Astrocyte of the cerebellum (primary cell): ENCODE measurements around the gene ASXL1.

Experiments
- DNase-seq: peaks from one replicate; pipeline ENCODE4 v3.0.0-alpha.2; 2011; ENCODE audit warnings: low read depth
- H3K4me3 ChIP-seq: 2 replicates; pipeline ENCODE4 v1.5.1; 2011; ENCODE audit warnings: mild to moderate bottlenecking, low read depth, low read length, moderate library complexity
- in situ Hi-C: cut with HindIII; loops from 2 replicates; pipeline ENCODE4 v1.10.0; 2017; ENCODE audit warnings: low sequenced_read_pairs
- TF ChIP-seq, protein P1 (sequence below): IDR thresholded peaks from 2 replicates; pipeline ENCODE4 v1.5.1; 2012; ENCODE audit warnings: low read length, low read depth, moderate library complexity, mild to moderate bottlenecking; ENCODE audit errors: missing control alignments

Gene ASXL1

DNA sequence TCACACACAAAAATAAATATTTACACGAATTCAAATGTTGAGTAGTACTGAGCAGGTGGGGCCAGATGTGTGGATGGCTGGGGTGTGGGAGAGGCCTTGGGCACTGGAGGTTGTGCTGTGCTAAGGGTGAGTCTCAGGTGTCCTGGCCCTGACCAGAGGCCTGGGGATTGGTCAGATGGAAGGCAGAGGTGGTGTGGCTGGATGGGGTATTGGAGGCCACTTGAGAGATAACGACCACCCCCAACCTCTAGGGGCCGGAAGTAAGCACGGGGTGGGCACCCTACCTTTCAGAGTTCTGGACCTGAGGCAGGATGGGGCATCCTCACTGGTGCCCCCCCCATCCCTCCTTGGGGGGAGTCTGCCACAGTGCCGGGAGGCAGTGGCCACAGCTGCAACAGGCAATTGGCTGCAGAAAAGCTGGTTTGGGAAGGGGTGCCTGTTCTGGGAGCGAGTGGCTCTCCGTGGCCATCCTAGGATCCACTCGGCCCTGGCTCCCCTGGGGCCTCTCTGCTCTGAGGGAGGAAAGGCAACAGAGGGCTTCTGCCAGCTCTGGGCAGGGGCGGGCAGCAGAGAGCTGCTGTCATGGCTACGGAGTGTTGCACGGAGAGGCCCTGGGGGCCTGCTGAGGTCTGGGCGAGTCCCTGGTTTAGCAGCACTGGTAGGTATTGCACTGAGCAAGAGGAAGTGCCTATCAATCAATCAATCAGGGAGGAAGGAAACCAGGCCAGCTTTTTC, 87.6 kb downstream of the ASXL1 start:
- DNase-seq = no peak
- no peak overlapping the region for H3K4me3 ChIP-seq
- TF ChIP-seq, protein P1, sequence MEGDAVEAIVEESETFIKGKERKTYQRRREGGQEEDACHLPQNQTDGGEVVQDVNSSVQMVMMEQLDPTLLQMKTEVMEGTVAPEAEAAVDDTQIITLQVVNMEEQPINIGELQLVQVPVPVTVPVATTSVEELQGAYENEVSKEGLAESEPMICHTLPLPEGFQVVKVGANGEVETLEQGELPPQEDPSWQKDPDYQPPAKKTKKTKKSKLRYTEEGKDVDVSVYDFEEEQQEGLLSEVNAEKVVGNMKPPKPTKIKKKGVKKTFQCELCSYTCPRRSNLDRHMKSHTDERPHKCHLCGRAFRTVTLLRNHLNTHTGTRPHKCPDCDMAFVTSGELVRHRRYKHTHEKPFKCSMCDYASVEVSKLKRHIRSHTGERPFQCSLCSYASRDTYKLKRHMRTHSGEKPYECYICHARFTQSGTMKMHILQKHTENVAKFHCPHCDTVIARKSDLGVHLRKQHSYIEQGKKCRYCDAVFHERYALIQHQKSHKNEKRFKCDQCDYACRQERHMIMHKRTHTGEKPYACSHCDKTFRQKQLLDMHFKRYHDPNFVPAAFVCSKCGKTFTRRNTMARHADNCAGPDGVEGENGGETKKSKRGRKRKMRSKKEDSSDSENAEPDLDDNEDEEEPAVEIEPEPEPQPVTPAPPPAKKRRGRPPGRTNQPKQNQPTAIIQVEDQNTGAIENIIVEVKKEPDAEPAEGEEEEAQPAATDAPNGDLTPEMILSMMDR = no peak
- in situ Hi-C loops = no loop called here

DNA sequence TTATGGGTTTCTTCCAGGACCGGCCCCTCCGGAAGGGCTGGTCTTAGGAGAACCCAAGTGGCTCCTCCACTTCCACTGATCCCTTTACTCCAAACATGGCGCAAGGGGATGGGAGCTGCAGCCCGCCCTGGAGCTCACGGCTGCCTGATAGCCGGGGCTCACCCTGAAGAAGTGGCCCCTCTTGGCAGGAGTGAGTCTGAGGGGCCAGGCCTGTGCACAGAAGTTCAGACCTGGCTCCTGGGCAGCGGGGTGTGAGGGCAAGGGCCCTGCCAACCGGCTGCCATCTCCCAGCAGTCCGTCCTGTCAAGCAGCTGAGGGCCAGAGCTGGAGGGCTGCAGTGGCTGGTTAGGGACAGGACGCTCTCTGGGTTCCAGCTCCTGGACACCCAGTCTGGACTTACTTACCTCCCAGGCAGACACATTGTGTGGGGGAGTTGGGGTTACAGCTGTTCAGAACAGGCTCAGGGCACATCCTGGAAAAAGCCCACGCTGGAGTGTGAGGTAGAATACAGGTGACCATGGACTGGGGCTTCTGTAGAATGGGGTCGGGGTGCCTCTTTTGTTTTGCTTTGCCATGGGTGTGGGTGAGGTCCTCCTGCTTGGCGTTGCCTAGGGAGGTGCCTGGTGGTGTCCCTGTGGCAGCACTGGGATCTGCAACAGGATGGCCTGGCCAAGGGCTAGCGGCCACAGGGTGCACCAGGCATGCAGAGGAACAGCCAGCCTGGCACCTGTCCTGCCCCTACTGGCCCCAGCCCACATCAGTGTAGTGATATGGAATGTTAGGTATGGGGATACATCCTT, 88.4 kb downstream of the ASXL1 start:
- DNase-seq = no peak
- TF ChIP-seq, protein P1 = no peak
- H3K4me3 ChIP-seq = no peak overlapping the region
- in situ Hi-C loops = no loop called here

DNA sequence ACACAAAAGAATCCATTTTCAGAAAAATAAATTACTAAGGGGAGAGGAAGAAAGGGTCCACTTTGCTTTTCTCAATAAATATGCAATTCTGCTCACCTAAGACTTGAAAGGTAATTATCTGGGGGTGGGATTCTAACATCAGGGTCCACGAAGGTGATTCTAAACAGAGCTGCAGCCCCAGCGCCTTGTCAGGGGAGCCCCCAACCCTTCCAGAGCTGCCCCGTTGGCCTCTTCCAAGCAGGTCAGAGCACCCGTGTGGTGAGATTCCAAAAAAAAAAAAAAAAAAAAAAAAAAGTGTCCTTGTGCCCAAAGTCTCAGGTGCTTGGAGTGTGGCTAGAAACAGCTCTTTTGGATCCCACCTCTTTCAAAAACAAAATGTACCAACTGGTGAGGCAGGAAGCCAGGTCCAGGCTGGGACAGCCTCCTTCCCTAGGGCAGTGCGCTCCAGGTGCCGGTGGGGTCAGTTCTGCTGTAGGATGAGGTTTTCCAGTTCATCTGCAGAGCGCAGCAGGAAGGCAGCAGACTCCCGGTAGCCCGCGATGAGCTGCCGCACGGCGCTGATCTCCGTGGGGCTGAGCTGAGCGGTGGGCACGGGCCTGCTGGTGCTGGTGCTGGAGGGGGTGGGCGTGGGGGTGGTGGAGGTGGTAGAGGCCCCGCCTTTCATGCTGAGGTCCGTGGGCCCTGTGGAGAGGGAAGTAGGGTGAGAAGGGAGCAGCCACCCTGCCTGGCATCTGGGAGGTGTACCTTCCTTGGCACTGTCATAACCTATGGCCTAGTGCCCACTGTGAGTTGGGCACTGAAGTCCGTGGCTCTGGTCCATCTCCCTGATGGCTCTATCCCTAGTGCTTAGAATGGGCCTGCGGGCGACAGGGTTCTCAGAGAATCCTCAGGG, 89.3 kb downstream of the ASXL1 start:
- TF ChIP-seq, protein P1 = no peak
- H3K4me3 ChIP-seq = no peak overlapping the region
- no peak for DNase-seq
- in situ Hi-C loops = no loop called here

DNA sequence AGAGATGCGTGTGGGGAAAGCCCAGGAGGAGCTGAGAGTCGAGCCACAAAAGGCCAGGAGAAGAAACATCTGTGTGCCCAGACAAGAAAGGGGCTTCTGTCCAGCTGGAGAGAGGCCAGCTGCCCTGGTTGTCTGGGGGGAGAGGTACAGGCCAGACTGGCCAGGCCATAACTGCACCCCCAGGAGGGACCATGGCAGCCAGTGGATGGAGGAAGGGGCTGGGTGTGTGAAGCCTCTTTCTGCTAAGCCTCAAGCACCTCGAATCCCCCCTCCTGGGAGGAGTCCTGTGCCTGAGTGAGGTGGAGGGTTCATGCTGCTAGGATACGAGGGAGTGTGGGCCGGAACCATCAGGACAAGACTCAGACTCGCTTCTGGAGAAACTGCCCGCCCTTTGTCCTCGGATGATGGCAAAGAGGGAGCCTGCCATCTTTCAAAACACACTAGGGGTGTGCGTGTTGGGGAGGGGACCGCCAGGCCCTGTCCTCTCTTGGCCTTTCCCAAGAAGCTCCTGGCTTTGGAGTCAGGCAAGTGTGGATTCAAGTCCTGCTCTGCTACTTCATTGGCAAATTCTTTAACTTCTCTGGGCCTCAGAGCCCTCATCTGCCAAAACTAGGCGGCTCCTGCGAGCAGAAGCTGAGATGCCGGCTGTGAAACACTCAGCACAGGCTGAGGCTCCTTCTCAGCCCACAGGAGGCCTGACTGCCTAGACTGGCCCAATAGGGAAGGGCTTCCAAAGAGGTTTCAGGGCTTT, 90.3 kb downstream of the ASXL1 start:
- no peak for DNase-seq
- in situ Hi-C loops = no loop called here
- H3K4me3 ChIP-seq = no peak overlapping the region
- TF ChIP-seq, protein P1 = no peak

DNA sequence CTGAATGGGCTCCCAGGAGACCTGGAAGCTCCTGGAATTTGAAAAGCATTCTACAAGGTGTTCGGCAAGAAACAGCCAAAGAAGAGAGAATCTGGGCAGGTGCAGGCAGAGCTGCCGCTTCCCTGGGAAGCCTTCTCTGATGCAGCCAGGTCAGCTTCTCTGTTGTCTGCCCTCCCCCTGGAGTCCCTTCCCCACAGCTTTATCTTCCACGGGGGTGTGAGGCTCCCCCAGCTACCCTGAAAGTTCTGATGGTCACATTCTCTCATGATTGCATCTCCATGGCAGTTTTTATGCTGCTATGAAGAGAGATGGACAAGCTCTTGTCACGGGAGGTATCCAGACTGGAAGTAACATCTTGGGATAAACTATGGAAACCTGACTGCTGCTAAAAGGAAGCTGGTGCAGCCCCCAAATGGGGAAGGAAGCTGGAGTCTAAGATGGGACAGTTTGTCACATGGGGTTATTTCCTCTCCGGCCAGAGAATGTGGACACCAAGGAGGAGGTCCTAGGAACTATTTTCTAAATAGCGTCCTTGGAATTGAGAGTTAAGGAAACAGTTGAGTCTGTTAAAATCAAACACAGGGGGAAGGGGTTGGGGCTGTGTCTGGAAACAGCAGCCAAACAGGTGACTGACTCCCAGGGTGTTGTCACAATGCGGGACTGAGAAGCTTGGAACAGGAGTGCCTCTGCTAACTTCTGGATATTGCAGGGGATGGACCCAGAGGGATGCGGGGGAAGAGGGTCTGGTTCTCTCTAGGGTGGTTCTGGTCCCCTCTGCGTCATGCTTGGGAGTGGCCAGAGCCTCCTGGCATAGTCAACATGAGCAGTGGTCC, 91.1 kb downstream of the ASXL1 start:
- TF ChIP-seq, protein P1 = no peak
- H3K4me3 ChIP-seq = no peak overlapping the region
- in situ Hi-C loops = no loop called here
- DNase-seq = no peak
